GM23338 (cell line): ENCODE measurements around the gene TBC1D2B. TPM values are rescaled to one million over a fixed set of nuclear protein-coding genes. Genes with fewer than 3 reads are reported as not detected.

Source experiments
- ATAC-seq: fragments of 200-7000 bp; cut with Tn5 transposase; 3 replicates; pipeline ENCODE4 v1.9.1; 2020
- DNase-seq: peaks from one replicate; pipeline ENCODE4 v3.0.0-alpha.2; 2015; ENCODE audit warnings: low spot score
- H2AFZ ChIP-seq: fragments of 200-600 bp; sonication (generic); 2 replicates; pipeline ENCODE4 v1.8.0; 2016; ENCODE audit warnings: antibody characterized with exemption, mild to moderate bottlenecking, moderate library complexity
- H3F3A ChIP-seq: fragments of 200-600 bp; sonication (generic); replicated peaks from 2 replicates; pipeline ENCODE4 v1.8.0; 2017; ENCODE audit warnings: antibody characterized with exemption, mixed run types, low read depth
- H3K27ac ChIP-seq: fragments of 200-600 bp; sonication (generic); 2 replicates; pipeline ENCODE4 v1.6.1; 2016; ENCODE audit warnings: low read depth
- H3K27me3 ChIP-seq: fragments of 200-600 bp; sonication (generic); 2 replicates; pipeline ENCODE4 v1.8.0; 2016; ENCODE audit warnings: mild to moderate bottlenecking, mixed run types, moderate library complexity; ENCODE audit not compliant: insufficient read depth
- H3K36me3 ChIP-seq: fragments of 200-600 bp; sonication (generic); 2 replicates; pipeline ENCODE4 v1.8.0; 2016; ENCODE audit warnings: mild to moderate bottlenecking; ENCODE audit not compliant: insufficient read depth
- H3K4me1 ChIP-seq: fragments of 200-600 bp; sonication (generic); 2 replicates; pipeline ENCODE4 v1.8.0; 2016; ENCODE audit warnings: mild to moderate bottlenecking, moderate library complexity; ENCODE audit not compliant: insufficient read depth
- H3K4me2 ChIP-seq: fragments of 200-600 bp; sonication (generic); 2 replicates; pipeline ENCODE4 v1.7.1; 2017; ENCODE audit warnings: mixed run types
- H3K4me3 ChIP-seq: fragments of 200-600 bp; sonication (generic); 2 replicates; pipeline ENCODE4 v1.6.1; 2016; ENCODE audit warnings: mixed run types
- H3K79me2 ChIP-seq: fragments of 200-600 bp; sonication (generic); replicated peaks from 2 replicates; pipeline ENCODE4 v1.8.0; 2017; ENCODE audit warnings: mild to moderate bottlenecking; ENCODE audit not compliant: insufficient read depth
- H3K9me2 ChIP-seq: fragments of 200-600 bp; sonication (generic); 2 replicates; pipeline ENCODE4 v1.8.0; 2017; ENCODE audit not compliant: insufficient read depth
- H4K20me1 ChIP-seq: fragments of 200-600 bp; sonication (generic); replicated peaks from 2 replicates; pipeline ENCODE4 v1.8.0; 2017; ENCODE audit warnings: mild to moderate bottlenecking; ENCODE audit not compliant: insufficient read depth
- H3K27ac Mint-ChIP-seq: 2 replicates; pipeline ENCODE4 v1.8.0; 2020; ENCODE audit warnings: inconsistent platforms, mild to moderate bottlenecking, moderate library complexity, mixed read lengths
- H3K27me3 Mint-ChIP-seq: 3 replicates; pipeline ENCODE4 v1.8.0; 2022; ENCODE audit warnings: low read depth, mild to moderate bottlenecking, moderate library complexity, mixed read lengths, inconsistent platforms; ENCODE audit not compliant: insufficient read depth, poor library complexity
- H3K36me3 Mint-ChIP-seq: 3 replicates; pipeline ENCODE4 v1.8.0; 2021; ENCODE audit warnings: low read depth, mild to moderate bottlenecking, inconsistent platforms, moderate library complexity, mixed read lengths
- H3K4me1 Mint-ChIP-seq: 3 replicates; pipeline ENCODE4 v1.8.0; 2020; ENCODE audit warnings: mild to moderate bottlenecking, inconsistent platforms, mixed read lengths
- H3K4me3 Mint-ChIP-seq: 3 replicates; pipeline ENCODE4 v1.8.0; 2021; ENCODE audit warnings: moderate library complexity, mild to moderate bottlenecking, inconsistent platforms, mixed read lengths
- H3K9me3 Mint-ChIP-seq: 3 replicates; pipeline ENCODE4 v1.8.0; 2020; ENCODE audit warnings: moderate library complexity, mild to moderate bottlenecking, inconsistent platforms, mixed read lengths
- CREB1 ChIP-seq: fragments of 250-450 bp; sonication (Bioruptor Pico); IDR thresholded peaks from 2 replicates; pipeline ENCODE4 v1.5.0; 2020; ENCODE audit warnings: low read depth, mild to moderate bottlenecking, moderate library complexity
- CTCF ChIP-seq, 2 experiments: fragments of 200-600 bp in 1 of 2; sonication (generic) in 1 of 2; conservative IDR thresholded peaks; 2 replicates each; pipeline versions ENCODE4 v1.5.1 to v1.6.1; 2016 to 2017; ENCODE audit warnings: antibody characterized with exemption in 2 of 2, low read depth in 2 of 2, mild to moderate bottlenecking in 2 of 2, moderate library complexity in 1 of 2
- ETS1 ChIP-seq: IDR thresholded peaks from 2 replicates; pipeline ENCODE4 v1.6.1; 2016; ENCODE audit warnings: antibody characterized with exemption
- EZH2 ChIP-seq: fragments of 200-600 bp; sonication (generic); IDR thresholded peaks from one replicate; pipeline ENCODE4 v1.8.0; 2017; ENCODE audit warnings: antibody characterized with exemption, mild to moderate bottlenecking, low read depth; ENCODE audit not compliant: unreplicated experiment
- EZH2phosphoT487 ChIP-seq: fragments of 200-600 bp; sonication (generic); IDR thresholded peaks from one replicate; pipeline ENCODE4 v1.8.1; 2018; ENCODE audit warnings: antibody characterized with exemption; ENCODE audit not compliant: unreplicated experiment
- JUNB ChIP-seq: IDR thresholded peaks from one replicate; pipeline ENCODE4 v1.6.1; 2016; ENCODE audit warnings: antibody characterized with exemption; ENCODE audit not compliant: unreplicated experiment
- NANOG ChIP-seq: IDR thresholded peaks from 2 replicates; pipeline ENCODE4 v1.6.1; 2016; ENCODE audit warnings: antibody characterized with exemption, borderline replicate concordance
- POLR2AphosphoS5 ChIP-seq: IDR thresholded peaks from 2 replicates; pipeline ENCODE4 v1.6.1; 2016; ENCODE audit warnings: antibody characterized with exemption, low read depth
- REST ChIP-seq: IDR thresholded peaks from one replicate; pipeline ENCODE4 v1.6.1; 2018; ENCODE audit warnings: antibody characterized with exemption; ENCODE audit not compliant: unreplicated experiment
- STAT1 ChIP-seq: IDR thresholded peaks from one replicate; pipeline ENCODE4 v1.6.1; 2016; ENCODE audit warnings: antibody characterized with exemption; ENCODE audit not compliant: unreplicated experiment
- ZNF114 ChIP-seq: fragments of 250-450 bp; sonication (Bioruptor Pico); IDR thresholded peaks from 2 replicates; pipeline ENCODE4 v1.5.0; 2020; ENCODE audit warnings: mild to moderate bottlenecking, moderate library complexity
- ZNF331 ChIP-seq: fragments of 250-450 bp; sonication (Bioruptor Pico); IDR thresholded peaks from 2 replicates; pipeline ENCODE4 v1.5.0; 2020; ENCODE audit warnings: low read depth, mild to moderate bottlenecking, moderate library complexity
- polyA plus RNA-seq: library from polyadenylated mRNA; unstranded; fragments of >200 nt; fragmentation: Nextera tagmentation; extraction: Ambion mirVana; gene quantifications from 2 replicates; pipeline ENCODE4 v1.2.1, GENCODE V29; 2016
- total RNA-seq: library from RNA; depleted of rRNA; stranded (reverse); fragments of >200 nt; shearing (Covaris generic); gene quantifications from 2 replicates; pipeline ENCODE4 v1.2.3, GENCODE V29; 2014

Gene TBC1D2B
- total and polyA plus RNA-seq, 2 experiments from 2014 or later, result 3.6 to 17.8 TPM

- TF ChIP-seq JUNB (no peak), EZH2 (no peak), CREB1 (CRISPR knock-in tag) (no peak)
Observed at GRCh38 chr15:77991029-77991406, 86.5 kb downstream of the TBC1D2B start (continued).

- Histone ChIP-seq H3K27me3 (no peaks in the 10 kb centered on the region), H3K4me2 (no peak overlapping the region), H3K4me1 (no peaks in the 10 kb centered on the region), H3K27ac (no peak overlapping the region), H3F3A (no peaks in the 10 kb centered on the region), H4K20me1 (no peaks in the 10 kb centered on the region), H3K4me3 (no peak overlapping the region), H3K36me3 (no peaks in the 10 kb centered on the region), H2AFZ (no peak overlapping the region), H3K79me2 (no peaks in the 10 kb centered on the region), H3K9me2 (no peaks in the 10 kb centered on the region)
- Mint-ChIP-seq H3K4me1 (peaks cover 19% of the 10 kb centered on the region), H3K27me3 (peaks cover 12% of the 10 kb centered on the region), H3K9me3 (no peaks in the 10 kb centered on the region; the same call in 2 of the 3 replicates), H3K27ac (peak overlapping the region; percentile 81; the same call in 1 of the 2 replicates), H3K4me3 (no peak overlapping the region), H3K36me3 (no peaks in the 10 kb centered on the region; the same call in 2 of the 3 replicates)
- DNase-seq, result no peak
- ATAC-seq, result no peak
- TF ChIP-seq CREB1 (CRISPR knock-in tag), result no peak
- no peak for TF ChIP-seq EZH2
- no peak for TF ChIP-seq CTCF (conservative IDR thresholded peaks at IDR 0.05; ENCODE audit: low read depth in 2 of 2)
- no peak for TF ChIP-seq EZH2phosphoT487
- TF ChIP-seq ZNF331 (CRISPR knock-in tag), result no peak
- no peak for TF ChIP-seq STAT1
- TF ChIP-seq ETS1, result no peak
- TF ChIP-seq REST, result no peak
- TF ChIP-seq ZNF114 (CRISPR knock-in tag), result no peak
- no peak for TF ChIP-seq POLR2AphosphoS5
- TF ChIP-seq NANOG, result no peak
Observed at GRCh38 chr15:77989296-77990143, 88.0 kb downstream of the TBC1D2B start.
